K562 (cell line): ENCODE data around the gene CFHR4. TPM values are rescaled to one million over a fixed set of nuclear protein-coding genes. Genes with fewer than 3 reads are reported as not detected.

ENCODE experiments used
- ATAC-seq: fragments of 200-7000 bp; cut with Tn5 transposase; 3 replicates; pipeline ENCODE4 v1.9.1; 2020; ENCODE audit warnings: moderate library complexity
- BruUV-seq: library from RNA; stranded (reverse); fragments of 400-500 nt; replicated peaks from 2 replicates; lab custom pipeline; 2021; lab: Mats Ljungman, UMichigan
- CTCF ChIA-PET: fragments of 300-600 bp; formaldehyde crosslinking; extraction: SDS; loops from one replicate; lab custom pipeline; 2021; ENCODE audit warnings: low intra/inter-chr PET ratio; lab: Yijun Ruan, JAX
- POLR2A ChIA-PET: fragments of 300-600, 350-650 bp; sonication (Branson Sonifier 250); formaldehyde crosslinking; extraction: SDS; loops from one replicate; lab custom pipeline; 2021; ENCODE audit warnings: antibody characterized with exemption, inconsistent platforms; lab: Yijun Ruan, JAX
- DNase-seq, 4 experiments: peaks; one replicate each; pipeline versions ENCODE4 v3.0.0 to v3.0.0-alpha.2; 2011 to 2018; ENCODE audit warnings: low spot score in 3 of 4, mixed read lengths in 3 of 4; ENCODE audit errors: extremely low read depth in 1 of 4
- FAIRE-seq: peaks from 2 replicates; lab custom pipeline; 2011; peaks lifted over from hg19 to GRCh38; lab: Jason Lieb, UNC
- H2AFZ ChIP-seq: 2 replicates; pipeline ENCODE4 v1.6.0; 2011; ENCODE audit warnings: low read depth, low read length, control low read depth, inconsistent platforms
- H3K27ac ChIP-seq: fragments of 200-600 bp; 3 replicates; pipeline ENCODE4 v1.8.0; 2011; ENCODE audit warnings: low read depth, mild to moderate bottlenecking, control low read depth, inconsistent platforms, low read length, moderate library complexity, mixed read lengths; ENCODE audit errors: extremely low read depth
- H3K27me3 ChIP-seq, 2 experiments: fragments of 300-600 bp in 1 of 2; 2 replicates in 1 of 2; 3 replicates in 1 of 2; pipeline versions ENCODE4 v1.6.0 to v1.8.0; 2011; ENCODE audit warnings: inconsistent platforms in 2 of 2, low read length in 2 of 2, mild to moderate bottlenecking in 1 of 2, mixed read lengths in 1 of 2, moderate library complexity in 1 of 2; ENCODE audit not compliant: control insufficient read depth in 2 of 2, insufficient read depth in 2 of 2
- H3K36me3 ChIP-seq: fragments of 300-600 bp; 3 replicates; pipeline ENCODE4 v1.8.0; 2011; ENCODE audit warnings: mild to moderate bottlenecking, low read length, inconsistent platforms; ENCODE audit not compliant: control insufficient read depth, insufficient read depth
- H3K4me1 ChIP-seq, 2 experiments: fragments of 200-600 bp in 1 of 2; replicated peaks in 1 of 2; 2 replicates in 1 of 2; 3 replicates in 1 of 2; pipeline versions ENCODE4 v1.5.1 to v1.8.0; 2011; ENCODE audit warnings: inconsistent platforms in 2 of 2, low read length in 2 of 2, mild to moderate bottlenecking in 1 of 2, mixed read lengths in 1 of 2, moderate library complexity in 1 of 2; ENCODE audit not compliant: control insufficient read depth in 2 of 2, insufficient read depth in 2 of 2
- H3K4me2 ChIP-seq: 2 replicates; pipeline ENCODE4 v1.6.1; 2011; ENCODE audit warnings: low read length, control low read depth, inconsistent platforms, mixed read lengths; ENCODE audit not compliant: insufficient read depth
- H3K4me3 ChIP-seq: fragments of 200-600 bp; sonication (generic), shearing (Covaris generic); 2 replicates; pipeline ENCODE4 v1.5.1; 2016; ENCODE audit warnings: control low read depth, inconsistent platforms
- H3K79me2 ChIP-seq: fragments of 200-600 bp; 3 replicates; pipeline ENCODE4 v1.8.0; 2011; ENCODE audit warnings: low read length, inconsistent platforms; ENCODE audit not compliant: control insufficient read depth, insufficient read depth
- H3K9ac ChIP-seq, 2 experiments: 2 replicates each; pipeline versions ENCODE4 v1.6.0 to v1.6.1; 2011; ENCODE audit warnings: low read depth in 2 of 2, low read length in 2 of 2, control low read depth in 1 of 2, inconsistent platforms in 1 of 2, mild to moderate bottlenecking in 1 of 2, mixed read lengths in 1 of 2; ENCODE audit not compliant: insufficient read depth in 1 of 2
- H3K9me1 ChIP-seq: one replicate; pipeline ENCODE4 v1.6.0; 2011; ENCODE audit warnings: inconsistent platforms, mild to moderate bottlenecking, low read length, moderate library complexity; ENCODE audit not compliant: control insufficient read depth, insufficient read depth
- H3K9me3 ChIP-seq: replicated peaks from 2 replicates; pipeline ENCODE4 v1.5.1; 2011; ENCODE audit warnings: low read depth, low read length, inconsistent platforms; ENCODE audit not compliant: control insufficient read depth, insufficient read depth
- H4K20me1 ChIP-seq: replicated peaks from 2 replicates; pipeline ENCODE4 v1.6.1; 2011; ENCODE audit warnings: low read length, inconsistent platforms, mixed read lengths; ENCODE audit not compliant: control insufficient read depth, insufficient read depth
- EP400 ChIP-seq: fragments of 450-650 bp; IDR thresholded peaks from 2 replicates; pipeline ENCODE4 v1.6.1; 2017; ENCODE audit warnings: antibody characterized with exemption, mild to moderate bottlenecking, moderate library complexity
- ILK ChIP-seq: fragments of 450-650 bp; IDR thresholded peaks from 2 replicates; pipeline ENCODE4 v1.6.1; 2016; ENCODE audit warnings: missing genetic modification characterization, low read depth, mild to moderate bottlenecking, missing compliant biosample characterization, moderate library complexity, borderline replicate concordance
- PHTF2 ChIP-seq: fragments of 250-450 bp; sonication (Bioruptor Pico); IDR thresholded peaks from 2 replicates; pipeline ENCODE4 v1.5.0; 2021; ENCODE audit warnings: mild to moderate bottlenecking
- RAD51 ChIP-seq: fragments of 450-650 bp; IDR thresholded peaks from 2 replicates; pipeline ENCODE4 v1.7.1; 2016; ENCODE audit warnings: low read depth, mild to moderate bottlenecking, borderline replicate concordance
- REST ChIP-seq, 2 experiments: fragments of 450-650 bp; formaldehyde crosslinking in 1 of 2; IDR thresholded peaks; 2 replicates each; pipeline versions ENCODE4 v1.4.0 to v1.6.1; 2014 to 2020; ENCODE audit warnings: mild to moderate bottlenecking in 2 of 2, borderline replicate concordance in 1 of 2, low read depth in 1 of 2
- SAFB ChIP-seq: fragments of 200-400 bp; formaldehyde crosslinking; IDR thresholded peaks from 2 replicates; pipeline ENCODE4 v1.6.1; 2017; ENCODE audit warnings: low read depth, low read length, borderline replicate concordance
- SUPT5H ChIP-seq: fragments of 450-650 bp; IDR thresholded peaks from 2 replicates; pipeline ENCODE4 v1.6.1; 2016
- WGBS: fragments of 100-300 bp; shearing (Covaris generic); methylation state at CpG from one replicate; pipeline ENCODE4 v1.1.6; 2016; ENCODE audit warnings: low coverage, mixed read lengths; ENCODE audit not compliant: insufficient coverage; ENCODE audit errors: missing lambda C conversion rate; 5-methylcytosine and 5-hydroxymethylcytosine counted together
- in situ Hi-C: fragments of 300-500 bp; cut with MboI; formaldehyde crosslinking; loops from 4 replicates; pipeline ENCODE4 v1.15.0; 2018; ENCODE audit warnings: inconsistent platforms, mixed read lengths
- intact Hi-C: fragments of 100-400 bp; cut with micrococcal nuclease; formaldehyde crosslinking; loops from 2 replicates; pipeline ENCODE4 v1.14.2; 2022
- polyA plus RNA-seq, 8 experiments: library from polyadenylated mRNA; depleted of rRNA in 4 of 8; stranded (reverse) in 5 of 8; unstranded in 3 of 8; fragments of >200 nt; fragmentation: Nextera tagmentation in 2 of 8; fragmentation: Illumina TruSeq in 1 of 8; extraction: Ambion mirVana in 2 of 8; extraction: Trizol in 1 of 8; gene quantifications; 2 replicates each; pipeline versions ENCODE4 v1.2.1 to v1.2.3, GENCODE V29; 2011 to 2014; ENCODE audit warnings: inconsistent platforms in 1 of 8, missing spikeins in 1 of 8
- total RNA-seq, 7 experiments: library from RNA; depleted of rRNA in 6 of 7; stranded (reverse); fragments of >200 nt in 6 of 7; fragmentation: Illumina TruSeq in 2 of 7; extraction: Trizol in 2 of 7; gene quantifications; 2 replicates each; pipeline versions ENCODE4 v1.2.1 to v1.2.3, GENCODE V29; 2011 to 2021; ENCODE audit warnings: low replicate concordance in 1 of 7
- TF ChIP-seq, protein P1 (sequence below): sonication (generic); formaldehyde crosslinking; IDR thresholded peaks from 2 replicates; pipeline ENCODE4 v1.8.1; 2023; ENCODE audit warnings: mild to moderate bottlenecking, missing genetic modification reagents
- TF ChIP-seq, protein P2 (sequence below): fragments of 150-350 bp; conservative IDR thresholded peaks from 2 replicates; pipeline ENCODE4 v1.6.1; 2014; ENCODE audit warnings: low read length

CFHR4 gene
- total and polyA plus RNA-seq, 9 of the 15 experiments (the other 6 are each of a cell fraction or from before 2014, with no cell fraction given) = 0.04 to 0.13 TPM; not detected in 7

DNA sequence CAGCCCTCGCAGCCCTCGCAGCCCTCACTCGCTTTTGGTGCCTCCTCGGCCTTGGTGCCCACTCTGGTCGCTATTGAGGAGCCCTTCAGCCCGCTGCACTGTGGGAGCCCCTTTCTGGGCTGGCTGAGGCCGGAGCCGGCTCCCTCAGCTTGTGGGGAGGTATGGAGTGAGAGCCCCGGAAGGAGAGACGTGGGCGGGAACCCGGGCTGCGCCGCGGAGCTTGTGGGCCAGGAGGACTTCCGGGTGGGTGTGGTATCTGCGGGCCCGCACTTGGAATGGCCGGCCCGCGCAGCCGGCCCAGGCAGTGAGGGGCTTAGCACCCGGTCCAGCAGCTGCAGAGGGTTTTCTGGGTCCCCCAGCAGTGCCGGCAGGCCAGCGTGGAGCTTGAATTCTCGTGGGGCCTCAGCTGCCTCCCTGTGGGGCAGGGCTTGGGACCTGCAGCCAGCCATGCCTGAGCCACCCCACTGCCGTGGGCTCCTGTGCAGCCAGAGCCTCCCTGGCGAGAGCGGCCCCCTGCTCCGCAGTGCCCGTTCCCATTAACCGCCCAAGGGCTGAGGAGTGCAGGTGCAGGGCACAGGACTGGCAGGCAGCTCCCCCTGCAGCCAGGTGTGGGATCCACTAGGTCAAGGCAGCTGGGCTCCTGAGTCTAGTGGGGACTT lies 45.8 kb downstream of the CFHR4 start:
- FAIRE-seq = no peak
- in situ Hi-C loops = no loop called here
- BruUV-seq = no TSS peak
- TF ChIP-seq, protein P1, sequence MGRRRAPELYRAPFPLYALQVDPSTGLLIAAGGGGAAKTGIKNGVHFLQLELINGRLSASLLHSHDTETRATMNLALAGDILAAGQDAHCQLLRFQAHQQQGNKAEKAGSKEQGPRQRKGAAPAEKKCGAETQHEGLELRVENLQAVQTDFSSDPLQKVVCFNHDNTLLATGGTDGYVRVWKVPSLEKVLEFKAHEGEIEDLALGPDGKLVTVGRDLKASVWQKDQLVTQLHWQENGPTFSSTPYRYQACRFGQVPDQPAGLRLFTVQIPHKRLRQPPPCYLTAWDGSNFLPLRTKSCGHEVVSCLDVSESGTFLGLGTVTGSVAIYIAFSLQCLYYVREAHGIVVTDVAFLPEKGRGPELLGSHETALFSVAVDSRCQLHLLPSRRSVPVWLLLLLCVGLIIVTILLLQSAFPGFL (CRISPR knock-in tag) = no peak
- TF ChIP-seq REST (IDR thresholded peaks at IDR 0.05; ENCODE audit: borderline replicate concordance) = peak; percentile 20; the same call in 1 of the 2 replicates
- TF ChIP-seq REST (CRISPR knock-in tag; IDR thresholded peaks at IDR 0.05; ENCODE audit: low read depth) = no peak
- TF ChIP-seq, protein P2, sequence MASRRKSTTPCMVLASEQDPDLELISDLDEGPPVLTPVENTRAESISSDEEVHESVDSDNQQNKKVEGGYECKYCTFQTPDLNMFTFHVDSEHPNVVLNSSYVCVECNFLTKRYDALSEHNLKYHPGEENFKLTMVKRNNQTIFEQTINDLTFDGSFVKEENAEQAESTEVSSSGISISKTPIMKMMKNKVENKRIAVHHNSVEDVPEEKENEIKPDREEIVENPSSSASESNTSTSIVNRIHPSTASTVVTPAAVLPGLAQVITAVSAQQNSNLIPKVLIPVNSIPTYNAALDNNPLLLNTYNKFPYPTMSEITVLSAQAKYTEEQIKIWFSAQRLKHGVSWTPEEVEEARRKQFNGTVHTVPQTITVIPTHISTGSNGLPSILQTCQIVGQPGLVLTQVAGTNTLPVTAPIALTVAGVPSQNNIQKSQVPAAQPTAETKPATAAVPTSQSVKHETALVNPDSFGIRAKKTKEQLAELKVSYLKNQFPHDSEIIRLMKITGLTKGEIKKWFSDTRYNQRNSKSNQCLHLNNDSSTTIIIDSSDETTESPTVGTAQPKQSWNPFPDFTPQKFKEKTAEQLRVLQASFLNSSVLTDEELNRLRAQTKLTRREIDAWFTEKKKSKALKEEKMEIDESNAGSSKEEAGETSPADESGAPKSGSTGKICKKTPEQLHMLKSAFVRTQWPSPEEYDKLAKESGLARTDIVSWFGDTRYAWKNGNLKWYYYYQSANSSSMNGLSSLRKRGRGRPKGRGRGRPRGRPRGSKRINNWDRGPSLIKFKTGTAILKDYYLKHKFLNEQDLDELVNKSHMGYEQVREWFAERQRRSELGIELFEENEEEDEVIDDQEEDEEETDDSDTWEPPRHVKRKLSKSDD = no peak
- TF ChIP-seq EP400 = peak; percentile 52; the same call in 1 of the 2 replicates
- TF ChIP-seq PHTF2 (CRISPR knock-in tag) = no peak
- no peak for TF ChIP-seq SAFB
- no peak for TF ChIP-seq RAD51
- no peak for TF ChIP-seq ILK (tag)
- peak; percentile 69 for TF ChIP-seq SUPT5H

More for the DNA sequence above, 45.8 kb downstream of the CFHR4 start:
- H3K9me3 ChIP-seq = peaks cover 6% of the 10 kb centered on the region
- H3K9me1 ChIP-seq = no peaks in the 10 kb centered on the region
- peak overlapping the region; percentile 39 for H3K4me3 ChIP-seq
- H3K4me1 ChIP-seq = peaks cover 0 to 8% of the 10 kb centered on the region in 2 experiments; a peak in 2 of 5 replicates
- peak; percentile 64 to 85 (median 73) for DNase-seq
- peak overlapping the region; percentile 62 for H3K27ac ChIP-seq
- peak overlapping the region; percentile 63 to 90 for H3K9ac ChIP-seq
- no peaks in the 10 kb centered on the region for H3K36me3 ChIP-seq
- WGBS = 5% methylated on average over 30 of the region's 32 CpGs
- peak overlapping the region; percentile 98 for H2AFZ ChIP-seq
- intact Hi-C loops = no loop called here
- CTCF ChIA-PET = no interaction called here
- H3K4me2 ChIP-seq = peak overlapping the region; percentile 78
- POLR2A ChIA-PET = no interaction called here
- peaks cover 5% of the 10 kb centered on the region; the same call in 2 of the 3 replicates for H3K79me2 ChIP-seq
- ATAC-seq = peak; percentile 100
- no peaks in the 10 kb centered on the region for H3K27me3 ChIP-seq
- H4K20me1 ChIP-seq = no peaks in the 10 kb centered on the region
